ENCODE data around the gene LGR4.
"Not testable (repeated sequence)": the region's sequence is repeated elsewhere in the genome, so short reads cannot be mapped to it uniquely, and the experiment has no call there.

The LGR4 gene

GRCh38 chr11:27331981-27332380, 140.6 kb downstream of the LGR4 start:
- DNase-seq = no peak

GRCh38 chr11:27330633-27331270, 141.8 kb downstream of the LGR4 start:
- no peak for DNase-seq

- DNase-seq = no peak
These were observed 142.5 kb downstream of the LGR4 start for GRCh38 chr11:27329867-27330632.

DNA sequence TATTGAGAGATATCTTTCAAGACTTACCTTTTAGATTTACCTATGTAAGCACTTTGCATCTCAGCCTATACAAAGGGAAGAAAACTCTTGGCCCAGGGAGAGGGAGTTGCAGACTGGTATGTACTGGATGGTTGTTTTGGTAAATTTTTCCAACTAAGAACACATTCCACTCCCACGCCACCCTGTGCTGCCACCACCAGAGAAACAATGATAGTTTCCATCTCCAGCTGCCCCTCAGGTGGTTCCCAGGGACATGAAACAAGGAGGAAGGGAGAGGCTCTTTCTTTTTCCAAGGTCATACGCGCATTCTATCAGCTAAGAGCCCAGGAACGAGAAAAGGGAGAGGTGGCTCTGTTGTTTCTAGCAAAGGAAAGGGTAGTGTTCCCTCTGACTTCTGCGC, 144.0 kb downstream of the LGR4 start:
- DNase-seq = no peak

DNA sequence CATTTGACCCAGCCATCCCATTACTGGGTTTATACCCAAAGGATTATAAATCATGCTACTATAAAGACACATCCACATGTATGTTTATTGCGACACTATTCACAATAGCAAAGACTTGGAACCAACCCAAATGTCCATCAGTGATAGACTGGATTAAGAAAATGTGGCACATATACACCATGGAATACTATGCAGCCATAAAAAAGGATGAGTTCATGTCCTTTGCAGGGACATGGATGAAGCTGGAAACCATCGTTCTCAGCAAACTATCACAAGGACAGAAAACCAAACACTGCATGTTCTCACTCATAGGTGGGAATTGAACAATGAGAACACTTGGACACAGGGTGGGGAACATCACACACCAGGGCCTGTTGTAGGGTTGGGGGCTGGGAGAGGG, 145.5 kb downstream of the LGR4 start:
- DNase-seq = not testable (repeated sequence)

DNA sequence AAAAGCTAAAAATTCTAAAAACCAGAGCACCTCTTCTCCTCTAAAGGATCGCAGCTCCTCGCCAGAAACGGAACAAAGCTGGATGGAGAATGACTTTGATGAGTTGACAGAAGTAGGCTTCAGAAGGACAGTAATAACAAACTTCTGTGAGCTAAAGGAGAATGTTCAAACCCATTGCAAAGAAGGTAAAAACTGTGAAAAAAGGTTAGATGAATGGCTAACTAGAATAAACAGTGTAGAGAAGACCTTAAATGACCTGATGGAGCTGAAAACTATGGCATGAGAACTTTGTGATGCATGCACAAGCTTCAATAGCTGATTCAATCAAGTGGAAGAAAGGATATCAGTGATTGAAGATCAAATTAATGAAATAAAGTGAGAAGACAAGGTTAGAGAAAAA, 150.4 kb downstream of the LGR4 start:
- DNase-seq = not testable (repeated sequence)

GRCh38 chr11:27321340-27321739, 151.2 kb downstream of the LGR4 start:
- not testable (repeated sequence) for DNase-seq

DNA sequence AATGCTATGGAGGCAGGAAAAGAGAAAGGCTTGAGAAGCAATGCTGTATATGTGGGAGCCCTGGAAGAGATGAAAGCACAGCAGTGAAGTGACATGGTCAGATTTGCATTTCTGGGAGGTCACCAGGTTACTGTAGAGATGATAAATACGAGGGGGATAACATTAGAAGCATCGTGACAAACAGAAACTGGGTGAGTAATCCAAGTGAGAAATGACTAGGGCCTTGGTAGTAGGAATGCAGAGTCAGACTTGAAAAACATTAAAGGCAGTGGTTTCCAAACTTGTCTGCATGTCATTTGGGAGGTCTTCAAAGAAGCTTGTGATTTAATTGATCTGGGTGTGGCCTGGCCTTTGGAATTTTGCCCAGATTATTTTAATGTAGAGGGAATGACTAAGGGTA, 153.5 kb downstream of the LGR4 start:
- no peak for DNase-seq

DNA sequence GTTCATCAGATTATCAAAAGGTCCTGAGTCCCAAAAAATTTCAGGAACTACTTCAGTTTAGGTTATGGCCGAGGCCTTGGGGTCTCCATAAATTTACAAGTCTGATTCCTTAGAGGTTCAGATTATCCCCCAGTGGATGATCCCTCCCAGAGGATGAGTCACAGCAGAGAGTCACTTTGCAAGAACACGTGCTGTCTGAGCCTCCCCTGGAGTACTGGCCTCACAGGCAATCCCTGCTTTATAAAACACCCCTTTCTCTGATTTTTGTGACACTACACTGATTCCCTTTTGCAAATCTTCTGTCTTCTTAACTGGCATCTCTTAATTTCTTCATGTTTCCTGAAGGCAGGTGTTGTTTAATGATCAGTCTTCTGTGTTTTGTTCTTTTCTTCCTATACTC, 154.8 kb downstream of the LGR4 start:
- DNase-seq = no peak
